HepG2 (cell line): ENCODE measurements around the gene GALNT11. TPM values are rescaled to one million over a fixed set of nuclear protein-coding genes. Genes with fewer than 3 reads are reported as not detected.

Experiments
- ATAC-seq: fragments of 200-7000 bp; cut with Tn5 transposase; 3 replicates; pipeline ENCODE4 v1.9.1; 2020; ENCODE audit warnings: mild to moderate bottlenecking, moderate library complexity
- BruUV-seq: library from RNA; stranded (reverse); fragments of 400-500 nt; replicated peaks from 2 replicates; lab custom pipeline; 2021; lab: Mats Ljungman, UMichigan
- CTCF ChIA-PET: fragments of 300-600 bp; formaldehyde crosslinking; extraction: SDS; loops from one replicate; lab custom pipeline; 2021; ENCODE audit warnings: low total read pairs, inconsistent platforms, low intra/inter-chr PET ratio; lab: Yijun Ruan, JAX
- POLR2A ChIA-PET: fragments of 350-600 bp; sonication (Branson Sonifier 250); formaldehyde crosslinking; loops from one replicate; lab custom pipeline; 2020; ENCODE audit warnings: antibody characterized with exemption, inconsistent platforms; lab: Yijun Ruan, JAX
- DNase-seq: peaks from one replicate; pipeline ENCODE4 v3.0.0-alpha.2; 2015; ENCODE audit warnings: low spot score
- FAIRE-seq: peaks from 3 replicates; lab custom pipeline; 2011; peaks lifted over from hg19 to GRCh38; lab: Jason Lieb, UNC
- H2AFZ ChIP-seq: one replicate; pipeline ENCODE4 v1.6.1; 2011; ENCODE audit warnings: low read length, inconsistent platforms
- H3K27ac ChIP-seq: fragments of 300-600 bp; 3 replicates; pipeline ENCODE4 v1.8.0; 2011; ENCODE audit warnings: mixed run types, mild to moderate bottlenecking, mixed read lengths, low read length, inconsistent platforms; ENCODE audit not compliant: insufficient read depth; ENCODE audit errors: extremely low read length
- H3K27me3 ChIP-seq, 2 experiments: fragments of 200-600 bp in 1 of 2; 2 replicates in 1 of 2; 3 replicates in 1 of 2; pipeline versions ENCODE4 v1.6.0 to v1.8.0; 2011; ENCODE audit warnings: low read length in 2 of 2, mild to moderate bottlenecking in 2 of 2, moderate library complexity in 2 of 2, inconsistent platforms in 1 of 2; ENCODE audit not compliant: insufficient read depth in 2 of 2, control insufficient read depth in 1 of 2
- H3K36me3 ChIP-seq, 2 experiments: fragments of 200-600 bp in 1 of 2; replicated peaks in 1 of 2; 2 replicates in 1 of 2; 3 replicates in 1 of 2; pipeline versions ENCODE4 v1.5.1 to v1.8.0; 2011; ENCODE audit warnings: low read length in 2 of 2, inconsistent platforms in 1 of 2; ENCODE audit not compliant: insufficient read depth in 2 of 2, control insufficient read depth in 1 of 2
- H3K4me1 ChIP-seq: 2 replicates; pipeline ENCODE4 v1.5.1; 2012; ENCODE audit warnings: low read length, inconsistent platforms; ENCODE audit not compliant: insufficient read depth
- H3K4me2 ChIP-seq: 2 replicates; pipeline ENCODE4 v1.6.0; 2011; ENCODE audit warnings: low read depth, low read length, inconsistent platforms
- H3K4me3 ChIP-seq, 3 experiments: fragments of 200-600 bp in 1 of 3; sonication (generic), shearing (Covaris generic) in 1 of 3; replicated peaks in 1 of 3; 2 replicates each; pipeline ENCODE4 v1.5.1; 2011 to 2016; ENCODE audit warnings: low read length in 3 of 3, inconsistent platforms in 2 of 3, low read depth in 2 of 3, mild to moderate bottlenecking in 2 of 3, control low read depth in 1 of 3, mixed read lengths in 1 of 3; ENCODE audit not compliant: insufficient read depth in 1 of 3
- H3K79me2 ChIP-seq: one replicate; pipeline ENCODE4 v1.6.1; 2011; ENCODE audit warnings: low read length, inconsistent platforms; ENCODE audit not compliant: insufficient read depth
- H3K9ac ChIP-seq: 2 replicates; pipeline ENCODE4 v1.6.0; 2011; ENCODE audit warnings: mild to moderate bottlenecking, low read depth, low read length, inconsistent platforms; ENCODE audit not compliant: insufficient read depth
- H3K9me3 ChIP-seq: 2 replicates; pipeline ENCODE4 v1.5.1; 2012; ENCODE audit warnings: mild to moderate bottlenecking, low read length
- H4K20me1 ChIP-seq: 2 replicates; pipeline ENCODE4 v1.6.0; 2011; ENCODE audit warnings: inconsistent platforms, mild to moderate bottlenecking, low read length, moderate library complexity; ENCODE audit not compliant: insufficient read depth
- MAFG ChIP-seq: sonication (generic); formaldehyde crosslinking; IDR thresholded peaks from 2 replicates; pipeline ENCODE4 v1.5.1; 2020; ENCODE audit warnings: mild to moderate bottlenecking, missing genetic modification reagents
- SKI ChIP-seq: fragments of 450-650 bp; IDR thresholded peaks from one replicate; pipeline ENCODE4 v1.6.1; 2018; ENCODE audit warnings: mild to moderate bottlenecking; ENCODE audit not compliant: partially characterized antibody
- TCF7 ChIP-seq: sonication (generic); IDR thresholded peaks from 2 replicates; pipeline ENCODE4 v1.6.1; 2016; ENCODE audit warnings: antibody characterized with exemption, low read depth
- TFE3 ChIP-seq: IDR thresholded peaks from 2 replicates; pipeline ENCODE4 v1.6.1; 2016
- ZNF335 ChIP-seq: sonication (generic); formaldehyde crosslinking; IDR thresholded peaks from 2 replicates; pipeline ENCODE4 v1.4.0; 2020; ENCODE audit warnings: missing genetic modification reagents
- ZNF672 ChIP-seq: sonication (generic); formaldehyde crosslinking; IDR thresholded peaks from 2 replicates; pipeline ENCODE4 v1.8.1; 2022; ENCODE audit warnings: missing genetic modification reagents
- WGBS: methylation state at CpG from one replicate; pipeline ENCODE4 v1.1.6; 2017; ENCODE audit warnings: low lambda C conversion rate; 5-methylcytosine and 5-hydroxymethylcytosine counted together
- in situ Hi-C: cut with HindIII; loops from 2 replicates; pipeline ENCODE4 v1.10.0; 2017; ENCODE audit warnings: low pct_unique_long_range_greater_than_20kb; ENCODE audit not compliant: extremely low pct_ligation_motif_present
- intact Hi-C: fragments of 100-400 bp; cut with micrococcal nuclease; formaldehyde crosslinking; loops from one replicate; pipeline ENCODE4 v1.10.0; 2022; ENCODE audit not compliant: unreplicated experiment
- polyA plus RNA-seq, 8 experiments: library from polyadenylated mRNA; depleted of rRNA in 3 of 8; stranded (reverse) in 7 of 8; unstranded in 1 of 8; fragments of >200 nt; fragmentation: Illumina TruSeq in 4 of 8; extraction: Trizol in 4 of 8; gene quantifications; 2 replicates each; pipeline versions ENCODE4 v1.2.1 to v1.2.3, GENCODE V29; 2011 to 2016; ENCODE audit warnings: low read depth in 4 of 8, missing spikeins in 1 of 8, mixed read lengths in 1 of 8; ENCODE audit not compliant: insufficient read depth in 1 of 8
- total RNA-seq, 5 experiments: library from RNA; depleted of rRNA; stranded (reverse); fragments of >200 nt; fragmentation: Illumina TruSeq; extraction: Trizol; gene quantifications; 2 replicates each; pipeline ENCODE4 v1.2.3, GENCODE V29; 2016; ENCODE audit warnings: low read depth in 1 of 5
- TF ChIP-seq, protein P1 (sequence below): sonication (generic); formaldehyde crosslinking; IDR thresholded peaks from 2 replicates; pipeline ENCODE4 v1.4.0; 2020; ENCODE audit warnings: missing genetic modification reagents
- TF ChIP-seq, protein P2 (sequence below): fragments of 450-650 bp; IDR thresholded peaks from 2 replicates; pipeline ENCODE4 v1.6.1; 2016
- TF ChIP-seq, protein P3 (sequence below): sonication (generic); formaldehyde crosslinking; conservative IDR thresholded peaks from 2 replicates; pipeline ENCODE4 v1.5.0; 2020; ENCODE audit warnings: missing genetic modification reagents

Gene GALNT11
- total and polyA plus RNA-seq, 2 of the 13 experiments (the other 11 are each of a cell fraction or from before 2014, with no cell fraction given): 9.3 to 16.3 TPM

DNA sequence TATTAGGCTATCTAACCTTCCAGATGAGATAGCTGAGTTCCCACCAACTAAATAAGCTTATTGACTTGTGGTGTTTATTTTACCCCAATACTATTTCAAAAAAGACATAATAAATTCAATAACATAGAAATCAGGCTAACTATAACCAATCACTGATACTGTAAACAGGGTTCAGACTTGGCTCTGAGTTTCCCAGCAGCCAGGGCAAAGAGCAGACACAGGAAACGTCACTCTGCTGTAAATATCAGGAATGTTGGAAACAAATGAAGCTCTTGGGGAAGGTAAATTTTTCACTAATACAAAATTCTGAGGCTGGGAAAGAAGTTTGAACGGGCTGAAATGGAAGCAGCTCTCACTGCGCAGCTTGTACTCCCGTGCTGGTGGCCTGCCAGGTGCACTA, 114.6 kb downstream of the GALNT11 start (continued):
- TF ChIP-seq, protein P1, sequence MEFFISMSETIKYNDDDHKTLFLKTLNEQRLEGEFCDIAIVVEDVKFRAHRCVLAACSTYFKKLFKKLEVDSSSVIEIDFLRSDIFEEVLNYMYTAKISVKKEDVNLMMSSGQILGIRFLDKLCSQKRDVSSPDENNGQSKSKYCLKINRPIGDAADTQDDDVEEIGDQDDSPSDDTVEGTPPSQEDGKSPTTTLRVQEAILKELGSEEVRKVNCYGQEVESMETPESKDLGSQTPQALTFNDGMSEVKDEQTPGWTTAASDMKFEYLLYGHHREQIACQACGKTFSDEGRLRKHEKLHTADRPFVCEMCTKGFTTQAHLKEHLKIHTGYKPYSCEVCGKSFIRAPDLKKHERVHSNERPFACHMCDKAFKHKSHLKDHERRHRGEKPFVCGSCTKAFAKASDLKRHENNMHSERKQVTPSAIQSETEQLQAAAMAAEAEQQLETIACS (CRISPR knock-in tag): no peak
- TF ChIP-seq TCF7 (no peak), ZNF672 (no peak), MAFG (no peak), TFE3 (no peak)

DNA sequence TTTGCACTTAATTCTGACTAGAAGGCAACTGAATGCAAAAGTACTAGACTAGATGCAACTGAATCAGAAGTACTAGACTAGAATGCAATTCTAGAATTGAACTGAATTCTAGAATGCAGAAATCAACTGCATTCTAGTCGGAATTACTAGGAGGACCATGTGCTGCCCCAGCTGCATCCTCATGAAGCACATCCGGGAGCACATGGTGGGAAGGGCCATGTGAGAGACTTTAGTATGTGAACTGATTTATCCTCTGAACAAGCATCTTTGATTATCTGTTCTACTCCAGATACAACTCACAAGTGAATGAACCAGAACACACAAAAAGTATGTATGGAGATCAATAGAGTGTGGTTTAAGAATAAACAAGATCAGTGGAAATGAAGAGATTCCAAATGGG, 115.1 kb downstream of the GALNT11 start:
- H2AFZ ChIP-seq: no peak overlapping the region
- no peaks in the 10 kb centered on the region for H3K9me3 ChIP-seq
- TF ChIP-seq, protein P2, sequence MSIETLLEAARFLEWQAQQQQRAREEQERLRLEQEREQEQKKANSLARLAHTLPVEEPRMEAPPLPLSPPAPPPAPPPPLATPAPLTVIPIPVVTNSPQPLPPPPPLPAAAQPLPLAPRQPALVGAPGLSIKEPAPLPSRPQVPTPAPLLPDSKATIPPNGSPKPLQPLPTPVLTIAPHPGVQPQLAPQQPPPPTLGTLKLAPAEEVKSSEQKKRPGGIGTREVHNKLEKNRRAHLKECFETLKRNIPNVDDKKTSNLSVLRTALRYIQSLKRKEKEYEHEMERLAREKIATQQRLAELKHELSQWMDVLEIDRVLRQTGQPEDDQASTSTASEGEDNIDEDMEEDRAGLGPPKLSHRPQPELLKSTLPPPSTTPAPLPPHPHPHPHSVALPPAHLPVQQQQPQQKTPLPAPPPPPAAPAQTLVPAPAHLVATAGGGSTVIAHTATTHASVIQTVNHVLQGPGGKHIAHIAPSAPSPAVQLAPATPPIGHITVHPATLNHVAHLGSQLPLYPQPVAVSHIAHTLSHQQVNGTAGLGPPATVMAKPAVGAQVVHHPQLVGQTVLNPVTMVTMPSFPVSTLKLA: peak; percentile 81
- TF ChIP-seq SKI (no peak), ZNF335 (CRISPR knock-in tag) (no peak)
- TF ChIP-seq, protein P3, sequence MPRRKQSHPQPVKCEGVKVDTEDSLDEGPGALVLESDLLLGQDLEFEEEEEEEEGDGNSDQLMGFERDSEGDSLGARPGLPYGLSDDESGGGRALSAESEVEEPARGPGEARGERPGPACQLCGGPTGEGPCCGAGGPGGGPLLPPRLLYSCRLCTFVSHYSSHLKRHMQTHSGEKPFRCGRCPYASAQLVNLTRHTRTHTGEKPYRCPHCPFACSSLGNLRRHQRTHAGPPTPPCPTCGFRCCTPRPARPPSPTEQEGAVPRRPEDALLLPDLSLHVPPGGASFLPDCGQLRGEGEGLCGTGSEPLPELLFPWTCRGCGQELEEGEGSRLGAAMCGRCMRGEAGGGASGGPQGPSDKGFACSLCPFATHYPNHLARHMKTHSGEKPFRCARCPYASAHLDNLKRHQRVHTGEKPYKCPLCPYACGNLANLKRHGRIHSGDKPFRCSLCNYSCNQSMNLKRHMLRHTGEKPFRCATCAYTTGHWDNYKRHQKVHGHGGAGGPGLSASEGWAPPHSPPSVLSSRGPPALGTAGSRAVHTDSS (CRISPR knock-in tag): no peak
- no peaks in the 10 kb centered on the region for H3K79me2 ChIP-seq
- in situ Hi-C loops (no loop called here), intact Hi-C loops (no loop called here)
- H3K27me3 ChIP-seq: no peaks in the 10 kb centered on the region
- no peaks in the 10 kb centered on the region for H3K4me1 ChIP-seq
- H3K36me3 ChIP-seq: peaks cover 18 to 71% of the 10 kb centered on the region in 2 experiments
- no peak overlapping the region for H3K9ac ChIP-seq
- DNase-seq (no peak), FAIRE-seq (no peak), ATAC-seq (no peak)
- H4K20me1 ChIP-seq: no peaks in the 10 kb centered on the region
- ChIA-PET CTCF (no interaction called here), POLR2A (no interaction called here)
- H3K4me3 ChIP-seq: no peak overlapping the region
- no peak overlapping the region for H3K27ac ChIP-seq
- H3K4me2 ChIP-seq: no peak overlapping the region
- WGBS: 100% methylated on average over 2 of the region's 2 CpGs
- no TSS peak for BruUV-seq
